Measurements from ENCODE around the gene ARHGEF7. TPM values are rescaled to one million over a fixed set of nuclear protein-coding genes. Genes with fewer than 3 reads are reported as not detected.

Gene ARHGEF7
- total and polyA plus RNA-seq, 2 experiments from 2014 or later, result 23.6 to 58.9 TPM

DNA sequence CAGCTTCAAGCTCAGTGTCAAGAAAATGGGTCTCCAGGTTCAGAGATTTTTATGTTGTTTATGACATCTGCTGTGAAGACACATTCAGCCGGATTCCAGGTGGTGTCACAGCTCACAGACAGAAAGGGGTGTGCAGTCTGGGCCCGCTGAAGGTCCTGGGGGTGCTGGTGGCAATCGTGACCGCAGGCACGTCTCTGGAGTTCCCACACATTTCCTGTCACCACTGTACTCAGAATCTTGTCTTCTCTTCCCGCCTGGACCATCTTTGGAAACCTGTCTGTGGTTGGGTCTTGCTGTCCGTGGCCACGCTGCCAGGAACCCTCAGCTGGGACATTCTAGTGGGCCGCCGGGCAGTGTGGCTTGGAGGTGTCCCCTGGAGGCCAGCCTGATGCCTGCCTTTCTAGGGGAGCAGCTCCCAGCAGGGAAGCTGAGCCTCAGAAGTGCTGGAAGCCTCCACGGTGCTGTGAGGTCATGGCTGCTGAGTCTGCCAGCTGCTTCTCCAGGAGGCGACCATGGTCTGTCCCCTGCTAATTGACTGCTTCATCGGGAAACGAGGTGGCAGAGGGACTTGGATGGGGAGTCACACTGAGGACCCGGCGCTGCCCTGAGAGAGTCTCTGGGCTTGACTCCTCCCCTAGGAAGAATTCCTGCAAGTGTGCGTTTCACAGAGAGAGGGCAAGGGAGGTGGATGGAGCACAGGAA lies 209.0 kb downstream of the ARHGEF7 start:
- Histone ChIP-seq H2AFZ (no peak overlapping the region), H3K4me3 (no peak overlapping the region), H3K36me3 (ENCODE audit: insufficient read depth) (no peaks in the 10 kb centered on the region), H3K79me2 (replicated peaks; ENCODE audit: insufficient read depth) (no peaks in the 10 kb centered on the region), H4K20me1 (replicated peaks; ENCODE audit: insufficient read depth) (no peaks in the 10 kb centered on the region), H3K4me2 (no peak overlapping the region), H3F3A (replicated peaks; ENCODE audit: low read depth) (no peaks in the 10 kb centered on the region), H3K27ac (ENCODE audit: low read depth) (no peak overlapping the region), H3K4me1 (ENCODE audit: insufficient read depth) (no peaks in the 10 kb centered on the region), H3K9me2 (ENCODE audit: insufficient read depth) (no peaks in the 10 kb centered on the region), H3K27me3 (ENCODE audit: insufficient read depth) (no peaks in the 10 kb centered on the region)
- Mint-ChIP-seq H3K36me3 (ENCODE audit: low read depth) (no peaks in the 10 kb centered on the region; the same call in 2 of the 3 replicates), H3K27ac (no peak overlapping the region), H3K9me3 (no peaks in the 10 kb centered on the region), H3K4me1 (peaks cover 5% of the 10 kb centered on the region; the same call in 1 of the 3 replicates), H3K27me3 (ENCODE audit: insufficient read depth, low read depth, poor library complexity) (peaks cover 11% of the 10 kb centered on the region), H3K4me3 (no peak overlapping the region)
- no peak for DNase-seq (ENCODE audit: low spot score)
- TF ChIP-seq EZH2 (IDR thresholded peaks at IDR 0.05; ENCODE audit: low read depth, unreplicated experiment) (no peak), ZNF114 (CRISPR knock-in tag; IDR thresholded peaks at IDR 0.05) (no peak), POLR2AphosphoS5 (IDR thresholded peaks at IDR 0.05; ENCODE audit: low read depth) (no peak), NANOG (IDR thresholded peaks at IDR 0.05; ENCODE audit: borderline replicate concordance) (no peak), STAT1 (IDR thresholded peaks at IDR 0.05; ENCODE audit: unreplicated experiment) (no peak), EZH2phosphoT487 (IDR thresholded peaks at IDR 0.05; ENCODE audit: unreplicated experiment) (no peak), CREB1 (CRISPR knock-in tag; IDR thresholded peaks at IDR 0.05; ENCODE audit: low read depth) (no peak)
- TF ChIP-seq, protein P1, sequence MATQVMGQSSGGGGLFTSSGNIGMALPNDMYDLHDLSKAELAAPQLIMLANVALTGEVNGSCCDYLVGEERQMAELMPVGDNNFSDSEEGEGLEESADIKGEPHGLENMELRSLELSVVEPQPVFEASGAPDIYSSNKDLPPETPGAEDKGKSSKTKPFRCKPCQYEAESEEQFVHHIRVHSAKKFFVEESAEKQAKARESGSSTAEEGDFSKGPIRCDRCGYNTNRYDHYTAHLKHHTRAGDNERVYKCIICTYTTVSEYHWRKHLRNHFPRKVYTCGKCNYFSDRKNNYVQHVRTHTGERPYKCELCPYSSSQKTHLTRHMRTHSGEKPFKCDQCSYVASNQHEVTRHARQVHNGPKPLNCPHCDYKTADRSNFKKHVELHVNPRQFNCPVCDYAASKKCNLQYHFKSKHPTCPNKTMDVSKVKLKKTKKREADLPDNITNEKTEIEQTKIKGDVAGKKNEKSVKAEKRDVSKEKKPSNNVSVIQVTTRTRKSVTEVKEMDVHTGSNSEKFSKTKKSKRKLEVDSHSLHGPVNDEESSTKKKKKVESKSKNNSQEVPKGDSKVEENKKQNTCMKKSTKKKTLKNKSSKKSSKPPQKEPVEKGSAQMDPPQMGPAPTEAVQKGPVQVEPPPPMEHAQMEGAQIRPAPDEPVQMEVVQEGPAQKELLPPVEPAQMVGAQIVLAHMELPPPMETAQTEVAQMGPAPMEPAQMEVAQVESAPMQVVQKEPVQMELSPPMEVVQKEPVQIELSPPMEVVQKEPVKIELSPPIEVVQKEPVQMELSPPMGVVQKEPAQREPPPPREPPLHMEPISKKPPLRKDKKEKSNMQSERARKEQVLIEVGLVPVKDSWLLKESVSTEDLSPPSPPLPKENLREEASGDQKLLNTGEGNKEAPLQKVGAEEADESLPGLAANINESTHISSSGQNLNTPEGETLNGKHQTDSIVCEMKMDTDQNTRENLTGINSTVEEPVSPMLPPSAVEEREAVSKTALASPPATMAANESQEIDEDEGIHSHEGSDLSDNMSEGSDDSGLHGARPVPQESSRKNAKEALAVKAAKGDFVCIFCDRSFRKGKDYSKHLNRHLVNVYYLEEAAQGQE (IDR thresholded peaks at IDR 0.05; ENCODE audit: unreplicated experiment), result no peak
- no peak for ATAC-seq

- Histone ChIP-seq H3K9me2 (ENCODE audit: insufficient read depth) (no peaks in the 10 kb centered on the region), H3K27me3 (ENCODE audit: insufficient read depth) (no peaks in the 10 kb centered on the region), H3K4me2 (no peak overlapping the region), H3K4me1 (ENCODE audit: insufficient read depth) (no peaks in the 10 kb centered on the region), H3K4me3 (no peak overlapping the region), H3F3A (replicated peaks; ENCODE audit: low read depth) (no peaks in the 10 kb centered on the region), H3K27ac (ENCODE audit: low read depth) (no peak overlapping the region), H4K20me1 (replicated peaks; ENCODE audit: insufficient read depth) (no peaks in the 10 kb centered on the region), H2AFZ (no peak overlapping the region), H3K79me2 (replicated peaks; ENCODE audit: insufficient read depth) (no peaks in the 10 kb centered on the region), H3K36me3 (ENCODE audit: insufficient read depth) (no peaks in the 10 kb centered on the region)
- H3K27ac Mint-ChIP-seq, result no peak overlapping the region
- no peaks in the 10 kb centered on the region; the same call in 2 of the 3 replicates for H3K36me3 Mint-ChIP-seq (ENCODE audit: low read depth)
- ATAC-seq (no peak), DNase-seq (ENCODE audit: low spot score) (no peak)
- peaks cover 9% of the 10 kb centered on the region for H3K27me3 Mint-ChIP-seq (ENCODE audit: insufficient read depth, low read depth, poor library complexity)
- H3K9me3 Mint-ChIP-seq, result no peaks in the 10 kb centered on the region
- no peak overlapping the region for H3K4me3 Mint-ChIP-seq
- H3K4me1 Mint-ChIP-seq, result peaks cover 5% of the 10 kb centered on the region; the same call in 1 of the 3 replicates
- no peak for TF ChIP-seq JUNB (IDR thresholded peaks at IDR 0.05; ENCODE audit: unreplicated experiment)
- TF ChIP-seq ZNF114 (CRISPR knock-in tag; IDR thresholded peaks at IDR 0.05), result no peak
- no peak for TF ChIP-seq CTCF (conservative IDR thresholded peaks at IDR 0.05; ENCODE audit: low read depth in 2 of 2)
- no peak for TF ChIP-seq CREB1 (CRISPR knock-in tag; IDR thresholded peaks at IDR 0.05; ENCODE audit: low read depth)
Measured at GRCh38 chr13:111324736-111325135, 209.6 kb downstream of the ARHGEF7 start.

Data from GM23338 (cell line).